PFSK-1 (cell line): ENCODE data around the gene THRB.

Experiments used
- FOXP2 ChIP-seq: optimal IDR thresholded peaks from 2 replicates; pipeline ENCODE3; 2011; ENCODE audit warnings: borderline replicate concordance, control low read depth, inconsistent platforms; ENCODE audit not compliant: insufficient read depth; ENCODE audit errors: extremely low read length, extremely low read depth
- POLR2AphosphoS5 ChIP-seq: IDR thresholded peaks from 2 replicates; pipeline ENCODE4 v1.6.1; 2012; ENCODE audit warnings: low read depth, mild to moderate bottlenecking, control low read depth, low read length, moderate library complexity
- REST ChIP-seq, 2 experiments: IDR thresholded peaks; 2 replicates each; pipeline versions ENCODE4 v1.6.1 to v1.8.0; 2011 to 2012; ENCODE audit warnings: low read depth in 2 of 2, low read length in 2 of 2, control low read depth in 1 of 2, inconsistent platforms in 1 of 2, mild to moderate bottlenecking in 1 of 2, moderate library complexity in 1 of 2; ENCODE audit not compliant: insufficient read depth in 1 of 2
- SIN3A ChIP-seq: IDR thresholded peaks from 2 replicates; pipeline ENCODE4 v1.6.1; 2012; ENCODE audit warnings: mild to moderate bottlenecking, low read length, moderate library complexity, borderline replicate concordance; ENCODE audit not compliant: insufficient read depth
- TAF1 ChIP-seq: IDR thresholded peaks from 2 replicates; pipeline ENCODE4 v1.6.1; 2012; ENCODE audit warnings: low read length, control low read depth, borderline replicate concordance; ENCODE audit not compliant: insufficient read depth

Gene THRB

GRCh38 chr3:24164967-24165602, 329.6 kb downstream of the THRB start:
- no peak for TF ChIP-seq TAF1
- no peak for TF ChIP-seq SIN3A
- no peak for TF ChIP-seq FOXP2
- no peak for TF ChIP-seq POLR2AphosphoS5
- no peak for TF ChIP-seq REST (IDR thresholded peaks at IDR 0.05; ENCODE audit: insufficient read depth in 1 of 2, low read depth in 2 of 2, low read length in 2 of 2)

GRCh38 chr3:24162929-24163328, 331.7 kb downstream of the THRB start:
- no peak for TF ChIP-seq FOXP2
- no peak for TF ChIP-seq REST (IDR thresholded peaks at IDR 0.05; ENCODE audit: insufficient read depth in 1 of 2, low read depth in 2 of 2, low read length in 2 of 2)
- TF ChIP-seq SIN3A, result no peak
- no peak for TF ChIP-seq TAF1
- TF ChIP-seq POLR2AphosphoS5, result no peak

DNA sequence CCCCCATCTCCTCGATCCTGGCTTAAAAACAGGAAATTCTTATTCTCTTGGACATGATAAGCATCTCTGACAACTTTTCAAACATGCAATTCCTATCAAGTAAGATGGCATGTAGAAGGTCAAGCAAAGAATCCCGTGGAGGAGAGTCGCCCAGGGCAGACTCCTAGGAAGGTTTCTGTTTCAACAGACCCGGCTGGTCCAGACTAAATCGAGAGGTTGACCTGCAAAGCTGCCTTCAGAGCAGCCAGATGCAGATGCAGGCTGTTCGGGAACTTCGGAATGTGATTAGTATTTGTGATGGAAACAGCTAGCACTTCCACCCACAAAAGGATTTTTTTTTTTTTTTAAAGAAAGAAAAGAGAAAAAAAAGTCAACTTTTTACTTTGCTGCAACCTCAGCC, 332.8 kb downstream of the THRB start:
- no peak for TF ChIP-seq FOXP2

DNA sequence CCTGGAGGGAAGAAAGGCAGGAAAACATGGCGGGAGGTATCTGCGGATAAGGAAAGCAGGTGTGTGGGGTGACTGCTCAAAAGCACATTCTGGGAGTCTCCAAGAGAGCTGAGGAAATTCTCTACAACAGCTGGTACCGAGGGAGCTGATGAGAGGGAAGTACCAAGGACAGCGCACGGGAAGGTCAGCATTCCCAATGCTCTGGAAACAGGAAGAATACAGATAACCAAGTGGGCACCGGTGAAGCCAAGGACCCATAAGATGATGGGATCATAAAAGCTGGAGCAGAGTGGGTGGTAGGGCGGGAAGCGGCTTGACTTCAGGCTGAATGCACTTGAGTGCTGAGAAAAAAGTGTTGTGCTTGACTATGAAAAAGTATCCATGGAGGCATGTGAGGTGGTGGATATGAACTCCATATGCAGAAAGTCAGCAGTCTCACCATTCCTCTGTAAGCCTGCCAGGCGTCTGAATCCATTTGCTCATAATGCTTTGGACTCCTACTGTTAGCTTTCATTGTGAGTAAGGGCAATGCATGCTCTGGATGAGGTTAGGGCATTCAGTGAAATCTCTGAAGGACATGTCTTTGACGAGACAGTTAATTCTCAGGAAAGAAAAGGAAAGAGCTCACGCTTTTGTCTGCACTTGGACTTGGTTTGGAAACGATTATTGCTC, 334.1 kb downstream of the THRB start:
- TF ChIP-seq SIN3A, result peak; percentile 35; the same call in 1 of the 2 replicates
- no peak for TF ChIP-seq TAF1
- TF ChIP-seq POLR2AphosphoS5, result no peak
- no peak for TF ChIP-seq FOXP2
- TF ChIP-seq REST (IDR thresholded peaks at IDR 0.05; ENCODE audit: insufficient read depth in 1 of 2, low read depth in 2 of 2, low read length in 2 of 2), result peak; percentile 92 to 97

DNA sequence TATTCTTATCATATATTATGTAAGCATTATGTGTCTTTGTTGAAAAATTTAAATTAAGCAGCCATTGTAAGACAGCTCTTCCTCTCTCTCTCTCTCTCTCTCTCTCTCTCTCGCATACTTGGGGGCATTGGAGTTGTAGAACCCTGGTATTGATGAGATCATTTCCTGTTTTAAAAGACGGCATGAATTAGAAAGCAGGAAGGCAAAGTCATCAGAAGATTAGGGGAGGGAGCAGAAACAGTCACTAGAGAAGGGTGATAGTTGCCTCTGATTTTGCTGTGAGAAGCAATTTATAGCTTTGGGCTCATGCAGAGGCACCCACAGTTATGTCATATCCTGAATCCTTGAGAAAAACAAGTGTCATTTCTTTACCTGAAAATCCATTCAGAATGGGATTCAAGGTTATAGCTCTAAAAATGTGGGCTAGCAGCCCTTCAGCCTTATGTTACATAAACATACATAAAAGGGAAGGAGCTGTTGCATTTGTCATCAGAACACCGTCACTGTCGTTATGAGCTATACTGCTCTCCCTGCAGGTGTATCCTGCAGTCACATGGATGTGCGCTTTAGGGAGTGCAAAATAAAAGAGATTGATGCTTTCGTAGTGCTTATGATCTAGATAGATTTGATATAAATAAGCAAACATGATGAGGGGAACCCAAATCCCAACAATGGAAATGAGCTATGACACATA, 335.7 kb downstream of the THRB start:
- no peak for TF ChIP-seq SIN3A
- TF ChIP-seq POLR2AphosphoS5, result no peak
- no peak for TF ChIP-seq REST (IDR thresholded peaks at IDR 0.05; ENCODE audit: insufficient read depth in 1 of 2, low read depth in 2 of 2, low read length in 2 of 2)
- no peak for TF ChIP-seq TAF1
- TF ChIP-seq FOXP2, result no peak
